Muscle of back (tissue), 11 donors: ENCODE results near the gene SMS. TPM values are rescaled to one million over a fixed set of nuclear protein-coding genes. Genes with fewer than 3 reads are reported as not detected.
"Not testable (repeated sequence)": the region's sequence is repeated elsewhere in the genome, so short reads cannot be mapped to it uniquely, and the experiment has no call there.

Experiments used
- DNase-seq, 3 donors: peaks; one replicate each; pipeline versions ENCODE4 v3.0.0 to v3.0.0-alpha.2; 2013
- polyA plus RNA-seq, 10 donors: library from polyadenylated mRNA; unstranded; fragments of 120-200 nt; gene quantifications; one replicate each; pipeline ENCODE4 v1.2.1, GENCODE V29; 2013; ENCODE audit not compliant: insufficient read length in 10 of 10

Gene SMS
- polyA plus RNA-seq, 10 donors, result 69.0 to 99.4 (median 89.3) TPM

- no peak for DNase-seq
Measured at GRCh38 chrX:21948897-21949578, 8.5 kb downstream of the SMS start.

- no peak for DNase-seq
Measured at GRCh38 chrX:21949689-21950088, 9.2 kb downstream of the SMS start.

- not testable (repeated sequence) for DNase-seq
Measured at GRCh38 chrX:21950557-21950956, 10.0 kb downstream of the SMS start.

GRCh38 chrX:21952624-21953023 is 12.1 kb downstream of the SMS start:
- no peak for DNase-seq

- DNase-seq, result not testable (repeated sequence)
Measured at GRCh38 chrX:21953195-21953830, 12.8 kb downstream of the SMS start.

- no peak for DNase-seq
Measured at GRCh38 chrX:21955403-21956189, 15.1 kb downstream of the SMS start.

- DNase-seq, result no peak
Measured at GRCh38 chrX:21956783-21957182, 16.3 kb downstream of the SMS start.

GRCh38 chrX:21958187-21958586 is 17.7 kb downstream of the SMS start:
- DNase-seq, result no peak

GRCh38 chrX:21958916-21959315 is 18.4 kb downstream of the SMS start:
- DNase-seq, result peak; percentile 28 to 43 (median 33)

- DNase-seq, result no peak
Measured at GRCh38 chrX:21959362-21960051, 19.0 kb downstream of the SMS start.

- no peak for DNase-seq
Measured at GRCh38 chrX:21960569-21961541, 20.3 kb downstream of the SMS start.

- DNase-seq, result no peak
Measured at GRCh38 chrX:21962361-21962760, 21.9 kb downstream of the SMS start.

GRCh38 chrX:21963269-21963668 is 22.8 kb downstream of the SMS start:
- DNase-seq, result peak in 2 of 3 donors; percentile 38 to 73

GRCh38 chrX:21963731-21964405 is 23.4 kb downstream of the SMS start:
- DNase-seq, result peak in 1 of 3 donors; percentile 48

- no peak for DNase-seq
Measured at GRCh38 chrX:21966866-21967265, 26.4 kb downstream of the SMS start.

GRCh38 chrX:21968333-21968732 is 27.8 kb downstream of the SMS start:
- DNase-seq, result no peak

GRCh38 chrX:21970326-21970725 is 29.8 kb downstream of the SMS start:
- DNase-seq, result no peak

GRCh38 chrX:21972046-21972445 is 31.5 kb downstream of the SMS start:
- no peak for DNase-seq

GRCh38 chrX:21972721-21973120 is 32.2 kb downstream of the SMS start:
- no peak for DNase-seq

- no peak for DNase-seq
Measured at GRCh38 chrX:21973321-21974010, 33.0 kb downstream of the SMS start.
